G401.6 (cell line): ENCODE data around the gene SERINC3.

Experiments used
- FAIRE-seq: peaks from 2 replicates; lab custom pipeline; 2012; peaks lifted over from hg19 to GRCh38; lab: Jason Lieb, UNC

The SERINC3 gene

DNA sequence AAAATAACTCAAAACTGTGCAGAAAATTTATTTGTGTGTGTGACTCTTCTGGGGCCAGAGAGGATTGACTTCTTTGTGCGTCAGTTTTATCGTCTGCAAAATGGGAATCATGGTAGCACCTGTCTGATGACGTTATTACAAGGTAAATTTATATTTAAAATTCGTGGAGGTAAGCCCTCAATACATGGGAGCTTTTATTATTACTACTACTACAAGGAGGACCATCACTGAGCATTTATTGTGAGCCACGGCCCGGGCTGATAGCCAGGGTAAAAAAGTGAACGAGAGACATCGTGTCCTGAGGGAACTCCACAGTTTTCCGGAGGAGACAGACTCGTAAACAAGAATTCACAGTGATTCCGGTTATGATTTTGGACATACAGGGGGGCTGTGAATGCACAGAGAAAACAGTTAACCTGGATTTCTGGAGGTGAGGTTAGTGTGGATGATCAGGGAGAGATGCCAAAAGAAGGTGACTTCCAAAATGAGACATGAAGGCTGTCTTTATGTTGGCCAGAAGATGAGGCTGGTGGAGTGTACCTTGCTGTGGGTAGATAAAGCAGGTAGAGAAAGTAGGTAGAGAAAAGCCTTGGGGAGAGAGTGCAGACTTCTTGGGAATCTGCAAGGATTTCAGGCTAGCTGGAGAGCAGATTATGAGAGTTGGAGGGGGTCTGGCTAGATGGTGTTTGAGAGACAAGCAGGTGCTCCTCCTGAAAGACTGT is 10.6 kb upstream of the SERINC3 start:
- no peak for FAIRE-seq

GRCh38 chr20:44528309-44528708 is 6.4 kb upstream of the SERINC3 start:
- no peak for FAIRE-seq

DNA sequence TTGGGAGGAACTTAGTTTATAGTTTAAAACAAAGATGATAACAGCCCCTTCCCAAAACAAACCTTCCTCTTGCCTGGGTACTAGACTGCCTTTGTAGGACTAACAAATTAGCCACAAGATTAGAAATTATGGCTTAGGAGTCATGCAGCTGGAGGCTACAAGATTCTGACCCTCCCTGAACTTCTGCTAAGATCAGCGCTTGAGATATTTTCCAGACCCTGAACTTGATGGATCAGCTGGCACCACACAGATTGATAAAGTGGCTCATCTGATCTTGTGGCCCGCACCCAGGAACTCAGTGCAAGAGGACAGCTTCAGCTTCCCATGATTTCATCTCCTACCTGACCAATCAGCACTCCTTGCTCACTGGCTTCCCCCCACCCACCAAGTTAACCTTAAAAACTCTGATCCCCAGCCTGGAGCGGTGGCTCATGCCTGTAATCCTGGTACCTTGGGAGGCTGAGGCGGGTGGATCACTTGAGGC is 5.9 kb upstream of the SERINC3 start:
- no peak for FAIRE-seq

- FAIRE-seq: no peak
Observed at GRCh38 chr20:44526129-44526528, 4.3 kb upstream of the SERINC3 start.

- FAIRE-seq: no peak
Observed at GRCh38 chr20:44523746-44524145, 1.9 kb upstream of the SERINC3 start.

DNA sequence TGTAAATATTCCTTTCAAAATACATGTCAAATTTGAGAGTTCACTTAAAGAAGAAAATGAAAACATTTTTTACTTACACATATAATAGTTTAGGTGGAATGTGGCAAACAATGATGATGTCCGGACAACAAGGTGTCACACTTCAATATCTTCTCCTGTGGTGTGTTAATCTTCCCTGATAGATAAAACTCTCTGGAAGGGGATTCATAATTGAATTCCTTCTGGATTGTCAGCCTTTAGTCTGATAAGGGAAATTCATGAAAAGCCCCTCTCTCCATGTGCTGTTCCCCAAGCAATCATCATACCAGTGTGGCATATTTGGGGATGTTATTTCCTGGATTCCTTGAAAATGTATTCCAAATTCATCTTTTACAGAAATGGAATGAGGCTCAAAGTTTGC is 971 bp upstream of the SERINC3 start:
- FAIRE-seq: no peak

GRCh38 chr20:44520881-44521280 is 989 bp downstream of the SERINC3 start:
- FAIRE-seq: no peak

DNA sequence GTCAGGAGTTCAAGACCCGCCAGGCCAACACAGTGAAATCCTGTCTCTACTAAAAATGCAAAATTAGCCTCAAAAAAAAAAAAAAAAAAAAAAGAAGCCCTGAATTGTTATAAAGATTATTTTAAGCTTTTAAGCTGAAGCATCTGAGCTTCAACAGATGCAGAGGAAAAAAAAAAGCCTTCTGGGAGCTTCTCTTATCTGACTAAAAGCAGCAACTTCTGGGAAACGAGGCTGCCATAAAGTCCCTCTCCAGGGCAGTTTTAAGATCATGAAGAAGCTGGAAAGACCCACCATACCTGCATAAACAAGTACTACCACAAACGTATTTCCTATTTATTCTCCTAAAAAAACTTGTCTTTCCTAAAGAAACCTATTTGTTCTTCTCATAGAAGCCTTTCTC is 3.6 kb downstream of the SERINC3 start:
- no peak for FAIRE-seq

GRCh38 chr20:44517454-44517853 is 4.4 kb downstream of the SERINC3 start:
- no peak for FAIRE-seq

- no peak for FAIRE-seq
Observed at GRCh38 chr20:44516491-44516890, 5.4 kb downstream of the SERINC3 start.

- FAIRE-seq: no peak
Observed at GRCh38 chr20:44513871-44514270, 8.0 kb downstream of the SERINC3 start.

- FAIRE-seq: no peak
Observed at GRCh38 chr20:44509762-44510161, 12.1 kb downstream of the SERINC3 start.

DNA sequence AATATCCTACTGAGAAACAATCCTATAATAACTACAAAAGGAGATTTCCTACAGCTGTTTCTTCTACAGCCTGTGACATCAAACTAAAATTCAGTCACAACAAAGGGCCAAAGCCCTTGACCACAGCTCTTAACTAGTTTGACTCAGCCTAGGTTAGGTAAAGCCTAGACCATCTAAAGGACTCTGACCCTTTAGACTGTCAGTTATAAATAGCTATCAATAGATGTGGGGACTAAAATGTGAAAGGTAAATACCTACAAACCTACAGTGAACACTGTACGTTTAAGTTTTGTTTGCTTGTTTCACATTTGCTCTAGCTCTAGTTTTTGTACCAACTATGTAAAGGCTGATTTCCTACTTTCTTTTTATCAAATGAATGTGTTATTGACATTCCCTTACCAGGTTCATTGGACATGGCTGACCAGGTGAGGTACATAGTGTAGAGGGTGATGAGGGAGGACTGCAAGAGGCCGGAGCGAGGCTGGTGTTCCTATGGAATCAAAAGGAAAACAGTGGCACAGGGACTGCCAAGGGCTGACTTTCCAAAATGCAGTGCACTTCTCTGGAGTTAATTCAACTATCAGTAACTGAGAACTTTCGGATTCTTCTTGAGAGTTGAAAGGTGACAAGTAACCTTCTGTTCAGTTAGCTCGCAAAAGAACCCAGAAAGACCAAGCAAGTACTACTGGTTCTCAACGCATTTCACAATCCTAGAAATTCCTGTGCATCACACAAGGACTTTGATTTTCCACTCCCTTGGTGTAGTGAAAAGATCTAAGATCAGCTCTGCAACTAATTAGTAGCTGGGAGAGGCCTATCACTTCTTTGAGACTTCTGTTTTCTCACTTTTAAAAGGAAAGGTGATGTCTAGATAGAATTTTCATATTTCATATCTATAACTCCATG is 17.2 kb downstream of the SERINC3 start:
- no peak for FAIRE-seq

DNA sequence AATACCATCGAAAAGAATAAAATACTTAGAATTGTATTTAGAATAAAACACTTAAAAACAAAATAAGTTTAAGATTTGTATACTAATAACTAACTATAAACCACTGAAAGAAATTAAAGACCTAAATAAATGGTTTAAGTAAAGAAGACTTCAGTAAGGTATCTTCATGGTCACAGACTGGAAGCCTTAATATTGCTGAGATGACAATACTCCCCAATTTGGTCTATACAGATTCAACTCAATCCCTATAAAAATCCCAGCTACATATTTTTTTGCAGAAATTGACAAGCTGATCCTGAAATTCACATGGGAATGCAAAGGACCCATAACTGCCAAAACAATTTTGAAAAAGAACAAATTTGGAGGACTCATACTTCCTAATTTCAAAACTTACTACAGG is 18.9 kb downstream of the SERINC3 start:
- no peak for FAIRE-seq

GRCh38 chr20:44501448-44501847 is 20.4 kb downstream of the SERINC3 start:
- no peak for FAIRE-seq

- no peak for FAIRE-seq
Observed at GRCh38 chr20:44500221-44500620, 21.6 kb downstream of the SERINC3 start.

DNA sequence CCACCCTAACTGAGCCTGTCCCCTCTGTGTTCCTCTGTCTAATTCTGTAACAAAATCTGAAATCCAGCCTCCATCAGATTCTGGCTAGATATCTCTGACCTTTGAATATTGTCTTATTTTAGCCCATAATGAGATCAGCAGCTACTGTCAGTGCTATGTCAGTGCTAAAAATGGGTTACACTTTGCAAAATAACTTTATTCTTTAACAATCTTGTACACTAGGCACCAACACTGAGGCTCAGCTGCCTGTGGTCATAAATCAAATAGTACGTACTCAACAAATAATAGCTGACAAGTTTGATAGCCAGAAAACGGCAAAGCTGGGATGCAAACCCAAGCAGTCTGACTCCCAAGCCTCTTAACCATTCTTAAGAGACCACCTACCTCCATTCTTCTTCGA is 24.1 kb downstream of the SERINC3 start:
- FAIRE-seq: no peak

GRCh38 chr20:44496976-44497375 is 24.9 kb downstream of the SERINC3 start:
- FAIRE-seq: no peak

DNA sequence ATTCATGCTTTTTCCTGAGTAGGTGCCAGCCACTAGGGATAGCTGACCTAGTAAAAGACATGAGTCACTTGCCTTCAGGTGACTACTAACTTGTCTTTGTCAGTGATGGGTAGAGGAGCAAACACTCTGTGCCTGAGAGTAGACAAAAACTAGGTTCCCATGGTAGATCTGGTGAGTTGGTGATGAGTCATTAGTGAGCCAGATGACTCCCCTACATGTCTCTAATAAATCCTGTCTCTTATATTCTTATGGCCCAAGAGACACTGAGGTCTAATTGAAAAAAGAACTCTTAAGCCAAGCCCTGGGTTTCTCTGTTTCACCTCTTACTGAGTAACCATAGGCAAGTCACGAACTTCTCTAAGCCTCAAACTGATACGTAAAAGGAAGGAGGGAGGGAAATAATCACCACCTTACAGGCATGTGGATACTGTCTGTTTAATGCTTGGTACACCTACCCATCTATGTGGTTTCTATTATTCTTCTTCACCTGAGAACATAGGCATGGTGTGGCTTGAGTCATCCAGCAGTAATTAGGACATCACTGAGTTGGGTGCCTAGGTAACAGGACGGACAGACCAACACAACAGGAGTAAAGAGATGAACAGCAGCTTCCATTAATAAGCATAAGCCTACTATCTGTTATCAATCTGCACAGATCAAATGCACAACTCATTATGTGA is 25.9 kb downstream of the SERINC3 start:
- FAIRE-seq: no peak

- no peak for FAIRE-seq
Observed at GRCh38 chr20:44495257-44495656, 26.6 kb downstream of the SERINC3 start.

GRCh38 chr20:44494681-44495080 is 27.2 kb downstream of the SERINC3 start:
- FAIRE-seq: no peak

GRCh38 chr20:44494266-44494665 is 27.6 kb downstream of the SERINC3 start:
- no peak for FAIRE-seq
